ENCODE data around the gene ANGEL1. TPM values are rescaled to one million over a fixed set of nuclear protein-coding genes. Genes with fewer than 3 reads are reported as not detected.

The ANGEL1 gene
- total and polyA plus RNA-seq, 2 of the 13 experiments (the other 11 are each of a cell fraction or from before 2014, with no cell fraction given) = 14.3 to 20.1 TPM

DNA sequence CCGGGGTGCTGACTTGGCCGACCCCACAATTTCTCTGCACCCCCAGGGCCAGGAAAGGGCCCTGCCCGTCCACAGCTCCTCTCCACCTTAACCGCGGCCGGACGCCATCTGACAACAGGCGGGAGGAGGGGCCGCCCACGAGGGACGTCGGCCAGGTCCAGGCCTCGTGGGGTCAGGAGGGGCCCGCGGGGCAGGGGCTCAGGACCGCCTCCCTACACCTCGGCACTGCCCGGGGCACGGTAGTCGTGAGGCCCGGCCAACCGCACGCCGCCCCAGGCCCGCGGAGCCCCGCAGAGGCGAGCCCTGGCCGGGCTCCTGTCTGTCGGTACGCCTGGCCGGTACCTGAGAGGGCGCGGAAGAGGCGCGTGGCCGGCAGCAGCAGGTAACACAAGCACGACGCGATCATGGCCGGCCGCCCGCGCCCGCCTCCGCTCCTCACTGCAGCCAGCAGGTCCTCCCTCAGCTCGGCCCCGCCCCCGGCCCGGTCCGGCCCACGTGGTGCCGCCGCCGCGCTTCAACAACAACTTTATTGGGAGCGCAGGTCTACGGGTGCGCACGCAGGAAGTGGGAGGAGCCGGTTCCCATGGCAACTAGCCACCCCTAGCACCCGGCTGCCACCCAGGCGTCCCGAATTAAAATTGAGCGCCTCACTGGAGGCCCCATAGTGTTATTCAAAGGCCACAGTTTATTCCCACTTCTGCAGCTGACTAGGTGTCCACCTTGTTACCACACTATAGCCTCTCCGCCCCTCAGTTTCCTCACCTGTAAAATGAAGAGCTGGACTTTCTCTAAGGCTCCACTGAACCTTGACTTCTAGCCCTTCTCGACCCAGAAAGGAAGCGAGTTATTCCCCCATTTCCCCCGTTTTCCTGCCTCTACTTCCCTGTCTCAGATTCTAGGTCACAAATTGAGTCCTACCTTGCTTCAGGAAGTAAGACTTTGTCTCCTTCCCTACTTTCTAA is at the start of gene ANGEL1 (continued):
- peak; percentile 65 for TF ChIP-seq ZSCAN25 (CRISPR knock-in tag; IDR thresholded peaks at IDR 0.05)
- no peak for TF ChIP-seq ARNT (IDR thresholded peaks at IDR 0.05)
- TF ChIP-seq, protein P1, sequence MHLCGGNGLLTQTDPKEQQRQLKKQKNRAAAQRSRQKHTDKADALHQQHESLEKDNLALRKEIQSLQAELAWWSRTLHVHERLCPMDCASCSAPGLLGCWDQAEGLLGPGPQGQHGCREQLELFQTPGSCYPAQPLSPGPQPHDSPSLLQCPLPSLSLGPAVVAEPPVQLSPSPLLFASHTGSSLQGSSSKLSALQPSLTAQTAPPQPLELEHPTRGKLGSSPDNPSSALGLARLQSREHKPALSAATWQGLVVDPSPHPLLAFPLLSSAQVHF (CRISPR knock-in tag; IDR thresholded peaks at IDR 0.05) = no peak
- peak; percentile 99 for TF ChIP-seq CBX1 (IDR thresholded peaks at IDR 0.05; ENCODE audit: low read depth)
- TF ChIP-seq, protein P2, sequence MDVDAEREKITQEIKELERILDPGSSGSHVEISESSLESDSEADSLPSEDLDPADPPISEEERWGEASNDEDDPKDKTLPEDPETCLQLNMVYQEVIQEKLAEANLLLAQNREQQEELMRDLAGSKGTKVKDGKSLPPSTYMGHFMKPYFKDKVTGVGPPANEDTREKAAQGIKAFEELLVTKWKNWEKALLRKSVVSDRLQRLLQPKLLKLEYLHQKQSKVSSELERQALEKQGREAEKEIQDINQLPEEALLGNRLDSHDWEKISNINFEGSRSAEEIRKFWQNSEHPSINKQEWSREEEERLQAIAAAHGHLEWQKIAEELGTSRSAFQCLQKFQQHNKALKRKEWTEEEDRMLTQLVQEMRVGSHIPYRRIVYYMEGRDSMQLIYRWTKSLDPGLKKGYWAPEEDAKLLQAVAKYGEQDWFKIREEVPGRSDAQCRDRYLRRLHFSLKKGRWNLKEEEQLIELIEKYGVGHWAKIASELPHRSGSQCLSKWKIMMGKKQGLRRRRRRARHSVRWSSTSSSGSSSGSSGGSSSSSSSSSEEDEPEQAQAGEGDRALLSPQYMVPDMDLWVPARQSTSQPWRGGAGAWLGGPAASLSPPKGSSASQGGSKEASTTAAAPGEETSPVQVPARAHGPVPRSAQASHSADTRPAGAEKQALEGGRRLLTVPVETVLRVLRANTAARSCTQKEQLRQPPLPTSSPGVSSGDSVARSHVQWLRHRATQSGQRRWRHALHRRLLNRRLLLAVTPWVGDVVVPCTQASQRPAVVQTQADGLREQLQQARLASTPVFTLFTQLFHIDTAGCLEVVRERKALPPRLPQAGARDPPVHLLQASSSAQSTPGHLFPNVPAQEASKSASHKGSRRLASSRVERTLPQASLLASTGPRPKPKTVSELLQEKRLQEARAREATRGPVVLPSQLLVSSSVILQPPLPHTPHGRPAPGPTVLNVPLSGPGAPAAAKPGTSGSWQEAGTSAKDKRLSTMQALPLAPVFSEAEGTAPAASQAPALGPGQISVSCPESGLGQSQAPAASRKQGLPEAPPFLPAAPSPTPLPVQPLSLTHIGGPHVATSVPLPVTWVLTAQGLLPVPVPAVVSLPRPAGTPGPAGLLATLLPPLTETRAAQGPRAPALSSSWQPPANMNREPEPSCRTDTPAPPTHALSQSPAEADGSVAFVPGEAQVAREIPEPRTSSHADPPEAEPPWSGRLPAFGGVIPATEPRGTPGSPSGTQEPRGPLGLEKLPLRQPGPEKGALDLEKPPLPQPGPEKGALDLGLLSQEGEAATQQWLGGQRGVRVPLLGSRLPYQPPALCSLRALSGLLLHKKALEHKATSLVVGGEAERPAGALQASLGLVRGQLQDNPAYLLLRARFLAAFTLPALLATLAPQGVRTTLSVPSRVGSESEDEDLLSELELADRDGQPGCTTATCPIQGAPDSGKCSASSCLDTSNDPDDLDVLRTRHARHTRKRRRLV (CRISPR knock-in tag; IDR thresholded peaks at IDR 0.05) = no peak
- TF ChIP-seq ZSCAN31 (CRISPR knock-in tag; IDR thresholded peaks at IDR 0.05; ENCODE audit: low read depth) = peak; percentile 79
- TF ChIP-seq, protein P3, sequence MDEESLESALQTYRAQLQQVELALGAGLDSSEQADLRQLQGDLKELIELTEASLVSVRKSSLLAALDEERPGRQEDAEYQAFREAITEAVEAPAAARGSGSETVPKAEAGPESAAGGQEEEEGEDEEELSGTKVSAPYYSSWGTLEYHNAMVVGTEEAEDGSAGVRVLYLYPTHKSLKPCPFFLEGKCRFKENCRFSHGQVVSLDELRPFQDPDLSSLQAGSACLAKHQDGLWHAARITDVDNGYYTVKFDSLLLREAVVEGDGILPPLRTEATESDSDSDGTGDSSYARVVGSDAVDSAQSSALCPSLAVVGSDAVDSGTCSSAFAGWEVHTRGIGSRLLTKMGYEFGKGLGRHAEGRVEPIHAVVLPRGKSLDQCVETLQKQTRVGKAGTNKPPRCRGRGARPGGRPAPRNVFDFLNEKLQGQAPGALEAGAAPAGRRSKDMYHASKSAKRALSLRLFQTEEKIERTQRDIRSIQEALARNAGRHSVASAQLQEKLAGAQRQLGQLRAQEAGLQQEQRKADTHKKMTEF (CRISPR knock-in tag; IDR thresholded peaks at IDR 0.05) = peak; percentile 91; the same call in 1 of the 2 replicates
- no peak for TF ChIP-seq KDM1A (CRISPR knock-in tag; IDR thresholded peaks at IDR 0.05)
- no peak for TF ChIP-seq ZNF292 (CRISPR knock-in tag; IDR thresholded peaks at IDR 0.05; ENCODE audit: borderline replicate concordance, low read depth)
- TF ChIP-seq HES4 (CRISPR knock-in tag; IDR thresholded peaks at IDR 0.05; ENCODE audit: borderline replicate concordance) = no peak; the same call in 1 of the 2 replicates
- TF ChIP-seq CBFB (CRISPR knock-in tag; IDR thresholded peaks at IDR 0.05) = peak; percentile 66; the same call in 1 of the 2 replicates
- TF ChIP-seq ZNF160 (CRISPR knock-in tag; IDR thresholded peaks at IDR 0.05) = 0 out of 2 replicates have a peak, but pooled peaks have one; percentile 28
- TF ChIP-seq, protein P4, sequence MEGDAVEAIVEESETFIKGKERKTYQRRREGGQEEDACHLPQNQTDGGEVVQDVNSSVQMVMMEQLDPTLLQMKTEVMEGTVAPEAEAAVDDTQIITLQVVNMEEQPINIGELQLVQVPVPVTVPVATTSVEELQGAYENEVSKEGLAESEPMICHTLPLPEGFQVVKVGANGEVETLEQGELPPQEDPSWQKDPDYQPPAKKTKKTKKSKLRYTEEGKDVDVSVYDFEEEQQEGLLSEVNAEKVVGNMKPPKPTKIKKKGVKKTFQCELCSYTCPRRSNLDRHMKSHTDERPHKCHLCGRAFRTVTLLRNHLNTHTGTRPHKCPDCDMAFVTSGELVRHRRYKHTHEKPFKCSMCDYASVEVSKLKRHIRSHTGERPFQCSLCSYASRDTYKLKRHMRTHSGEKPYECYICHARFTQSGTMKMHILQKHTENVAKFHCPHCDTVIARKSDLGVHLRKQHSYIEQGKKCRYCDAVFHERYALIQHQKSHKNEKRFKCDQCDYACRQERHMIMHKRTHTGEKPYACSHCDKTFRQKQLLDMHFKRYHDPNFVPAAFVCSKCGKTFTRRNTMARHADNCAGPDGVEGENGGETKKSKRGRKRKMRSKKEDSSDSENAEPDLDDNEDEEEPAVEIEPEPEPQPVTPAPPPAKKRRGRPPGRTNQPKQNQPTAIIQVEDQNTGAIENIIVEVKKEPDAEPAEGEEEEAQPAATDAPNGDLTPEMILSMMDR (CRISPR knock-in tag; IDR thresholded peaks at IDR 0.05) = no peak
- TF ChIP-seq ZFP90 (CRISPR knock-in tag; IDR thresholded peaks at IDR 0.05; ENCODE audit: borderline replicate concordance) = 0 out of 2 replicates have a peak, but pooled peaks have one; percentile 21
- TF ChIP-seq, protein P5, sequence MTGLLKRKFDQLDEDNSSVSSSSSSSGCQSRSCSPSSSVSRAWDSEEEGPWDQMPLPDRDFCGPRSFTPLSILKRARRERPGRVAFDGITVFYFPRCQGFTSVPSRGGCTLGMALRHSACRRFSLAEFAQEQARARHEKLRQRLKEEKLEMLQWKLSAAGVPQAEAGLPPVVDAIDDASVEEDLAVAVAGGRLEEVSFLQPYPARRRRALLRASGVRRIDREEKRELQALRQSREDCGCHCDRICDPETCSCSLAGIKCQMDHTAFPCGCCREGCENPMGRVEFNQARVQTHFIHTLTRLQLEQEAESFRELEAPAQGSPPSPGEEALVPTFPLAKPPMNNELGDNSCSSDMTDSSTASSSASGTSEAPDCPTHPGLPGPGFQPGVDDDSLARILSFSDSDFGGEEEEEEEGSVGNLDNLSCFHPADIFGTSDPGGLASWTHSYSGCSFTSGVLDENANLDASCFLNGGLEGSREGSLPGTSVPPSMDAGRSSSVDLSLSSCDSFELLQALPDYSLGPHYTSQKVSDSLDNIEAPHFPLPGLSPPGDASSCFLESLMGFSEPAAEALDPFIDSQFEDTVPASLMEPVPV (CRISPR knock-in tag; IDR thresholded peaks at IDR 0.05) = peak; percentile 29
- no peak for TF ChIP-seq SNRNP70 (IDR thresholded peaks at IDR 0.05; ENCODE audit: low read depth, low read length)
- TF ChIP-seq GABPA (IDR thresholded peaks at IDR 0.05; ENCODE audit: low read depth, low read length) = no peak
- TF ChIP-seq GABPA (CRISPR knock-in tag; IDR thresholded peaks at IDR 0.05; ENCODE audit: low read depth) = peak; percentile 63

Measured in HepG2 (cell line).